Measurements from ENCODE around the gene OR51A2. TPM values are rescaled to one million over a fixed set of nuclear protein-coding genes. Genes with fewer than 3 reads are reported as not detected.

OR51A2 gene
- total and polyA plus RNA-seq, 9 of the 15 experiments (the other 6 are each of a cell fraction or from before 2014, with no cell fraction given): not detected

- peak; percentile 77 for FAIRE-seq
- in situ Hi-C loops (cut with MboI): loop anchor here (5.0 to 25.0 kb wide), 2 partner anchors 367 to 817 kb away; partner anchors contain the start of gene OR51D1
- TF ChIP-seq SMC3 (conservative IDR thresholded peaks at IDR 0.05; ENCODE audit: insufficient read depth, low read depth, low read length) (peak; percentile 76), CSDE1 (IDR thresholded peaks at IDR 0.05) (no peak), RAD21 (CRISPR knock-in tag; conservative IDR thresholded peaks at IDR 0.05 in 1 of 2, IDR thresholded peaks at IDR 0.05 in 1 of 2) (peak; percentile 75 to 86), CTCF (IDR thresholded peaks at IDR 0.05 in 2 of 3, conservative IDR thresholded peaks at IDR 0.05 in 1 of 3; ENCODE audit: insufficient read depth in 2 of 3, low read depth in 1 of 3, low read length in 3 of 3) (peak; percentile 65 to 76 (median 68); a peak in 4 of 6 replicates), DEAF1 (CRISPR knock-in tag; IDR thresholded peaks at IDR 0.05) (peak; percentile 47; the same call in 1 of the 2 replicates), MYNN (IDR thresholded peaks at IDR 0.05) (no peak), MYNN (CRISPR knock-in tag; IDR thresholded peaks at IDR 0.05) (no peak), RB1 (IDR thresholded peaks at IDR 0.05; ENCODE audit: low read depth) (0 out of 2 replicates have a peak, but pooled peaks have one; percentile 21)
These were observed 49.1 kb upstream of the OR51A2 start for GRCh38 chr11:5004424-5005274.

More at GRCh38 chr11:5004424-5005274, 49.1 kb upstream of the OR51A2 start:
- 0% methylated on average over 6 of the region's 6 CpGs for WGBS (ENCODE audit: insufficient coverage, low coverage, missing lambda C conversion rate)
- H3K9ac ChIP-seq (ENCODE audit: insufficient read depth in 1 of 2, low read depth in 2 of 2, low read length in 2 of 2): no peak overlapping the region
- no peaks in the 10 kb centered on the region for H4K20me1 ChIP-seq (replicated peaks; ENCODE audit: control insufficient read depth, insufficient read depth, low read length)
- H3K27me3 ChIP-seq (ENCODE audit: control insufficient read depth in 2 of 2, insufficient read depth in 2 of 2, low read length in 2 of 2): no peaks in the 10 kb centered on the region
- intact Hi-C loops (cut with micrococcal nuclease): loop anchor here (1.0 to 10.0 kb wide), 4 partner anchors 140 to 817 kb away; partner anchors contain the start of gene OR51D1
- ChIA-PET POLR2A (interaction anchor here (1.0 kb wide), 1 partner anchor 27 kb away, joined by 3 read pairs; no protein-coding TSS in a partner anchor), CTCF (ENCODE audit: low intra/inter-chr PET ratio) (interaction anchor here (0.6 to 2.0 kb wide), 5 partner anchors 368 to 1246 kb away, joined by 3 to 7 read pairs (median 5); partner anchors contain the start of gene OR51D1)
- no peak overlapping the region for H2AFZ ChIP-seq (ENCODE audit: low read depth, low read length)
- no peaks in the 10 kb centered on the region for H3K79me2 ChIP-seq (ENCODE audit: control insufficient read depth, insufficient read depth, low read length)
- no peak overlapping the region for H3K4me3 ChIP-seq
- no peak overlapping the region for H3K4me2 ChIP-seq (ENCODE audit: insufficient read depth, low read length)
- H3K9me1 ChIP-seq (ENCODE audit: control insufficient read depth, insufficient read depth, low read length): no peaks in the 10 kb centered on the region
- BruUV-seq (replicated peaks): no TSS peak
- H3K4me1 ChIP-seq (replicated peaks in 1 of 2; ENCODE audit: control insufficient read depth in 2 of 2, insufficient read depth in 2 of 2, low read length in 2 of 2): no peaks in the 10 kb centered on the region
- H3K36me3 ChIP-seq (ENCODE audit: control insufficient read depth, insufficient read depth, low read length): no peaks in the 10 kb centered on the region
- peak; percentile 29 to 71 (median 36) for DNase-seq (ENCODE audit: extremely low read depth in 1 of 4, low spot score in 3 of 4)
- H3K27ac ChIP-seq (ENCODE audit: extremely low read depth, low read depth, low read length): no peak overlapping the region
- ATAC-seq: peak; percentile 78
- no peaks in the 10 kb centered on the region for H3K9me3 ChIP-seq (replicated peaks; ENCODE audit: control insufficient read depth, insufficient read depth, low read depth, low read length)
